SIG-M5 (cell line): ENCODE data around the gene OIP5.
"Not testable (repeated sequence)": the region's sequence is repeated elsewhere in the genome, so short reads cannot be mapped to it uniquely, and the experiment has no call there.

Source experiments
- DNase-seq: peaks from one replicate; lab custom pipeline; 2025; lab: John Stamatoyannopoulos, UW

The OIP5 gene

GRCh38 chr15:41332194-41333025, at the start of gene OIP5, which contains the start of gene NUSAP1:
Gene OIP5, minus strand, starts transcription at chr15:41332591. Its CDS starts 30 bp downstream, at chr15:41332561.
Gene NUSAP1, plus strand, starts transcription at chr15:41332881. Its CDS starts 77 bp downstream, at chr15:41332958.
- DNase-seq, result peak; percentile 98

- DNase-seq, result no peak
Observed at GRCh38 chr15:41377978-41378377, 45.6 kb upstream of the OIP5 start.

- no peak for DNase-seq
Observed at GRCh38 chr15:41367418-41367817, 35.0 kb upstream of the OIP5 start.

GRCh38 chr15:41354371-41354770, 22.0 kb upstream of the OIP5 start:
- DNase-seq, result no peak

GRCh38 chr15:41350057-41350717, 17.8 kb upstream of the OIP5 start:
- DNase-seq, result no peak

- DNase-seq, result no peak
Observed at GRCh38 chr15:41347236-41347635, 14.8 kb upstream of the OIP5 start.

- DNase-seq, result no peak
Observed at GRCh38 chr15:41341519-41341918, 9.1 kb upstream of the OIP5 start.

GRCh38 chr15:41340189-41340695, 7.9 kb upstream of the OIP5 start:
- DNase-seq, result no peak

GRCh38 chr15:41337631-41338522, 5.5 kb upstream of the OIP5 start:
- DNase-seq, result no peak

GRCh38 chr15:41337047-41337446, 4.7 kb upstream of the OIP5 start:
- DNase-seq, result no peak

GRCh38 chr15:41336549-41336948, 4.2 kb upstream of the OIP5 start:
- no peak for DNase-seq

- no peak for DNase-seq
Observed at GRCh38 chr15:41334293-41335120, 2.1 kb upstream of the OIP5 start.

- DNase-seq, result no peak
Observed at GRCh38 chr15:41333026-41333562, 703 bp upstream of the OIP5 start.

GRCh38 chr15:41331833-41332193, 578 bp downstream of the OIP5 start:
- no peak for DNase-seq

GRCh38 chr15:41331281-41331680, 1.1 kb downstream of the OIP5 start:
- DNase-seq, result no peak

- DNase-seq, result no peak
Observed at GRCh38 chr15:41323611-41324010, 8.8 kb downstream of the OIP5 start.

GRCh38 chr15:41320805-41321330, 11.5 kb downstream of the OIP5 start:
- DNase-seq, result not testable (repeated sequence)

- no peak for DNase-seq
Observed at GRCh38 chr15:41309226-41309905, 23.0 kb downstream of the OIP5 start.

GRCh38 chr15:41307679-41308078, 24.7 kb downstream of the OIP5 start:
- no peak for DNase-seq

GRCh38 chr15:41304149-41304770, 28.1 kb downstream of the OIP5 start:
- DNase-seq, result no peak
